Measurements from ENCODE around the gene MIB1.
"Not testable (repeated sequence)": the region's sequence is repeated elsewhere in the genome, so short reads cannot be mapped to it uniquely, and the experiment has no call there.

The MIB1 gene

DNA sequence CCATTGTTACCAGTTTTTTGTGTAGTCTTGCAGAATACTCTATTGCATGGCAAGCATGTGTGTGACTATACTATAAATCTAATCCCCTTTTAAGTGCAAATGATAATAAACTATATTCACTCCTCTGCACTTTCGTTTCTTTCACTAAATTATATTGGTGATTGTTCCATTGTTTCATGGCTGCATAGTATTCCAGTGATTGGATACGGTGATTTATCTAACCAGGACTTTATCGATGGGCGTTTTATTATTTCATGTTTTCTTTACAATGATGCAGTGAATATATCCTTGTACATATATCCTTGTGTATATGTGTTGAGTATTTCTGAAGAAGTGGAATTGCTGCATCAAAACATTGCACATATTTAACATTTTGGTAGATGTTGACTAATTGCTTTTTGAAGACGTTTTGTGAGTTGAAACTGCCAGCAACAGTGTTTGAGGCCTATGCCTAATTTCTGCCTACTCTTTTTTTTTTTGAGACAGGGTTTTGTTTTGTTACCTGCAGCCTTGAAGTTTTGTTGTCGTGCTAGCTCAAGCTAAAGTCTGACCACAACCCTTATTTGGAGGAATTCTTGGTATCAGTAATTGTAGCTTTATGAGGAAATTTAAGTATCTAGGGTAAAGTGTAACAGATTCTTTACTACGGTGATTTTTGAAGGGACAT is 2.7 kb downstream of the MIB1 start:
- DNase-seq (ENCODE audit: low read depth, low spot score): no peak

DNA sequence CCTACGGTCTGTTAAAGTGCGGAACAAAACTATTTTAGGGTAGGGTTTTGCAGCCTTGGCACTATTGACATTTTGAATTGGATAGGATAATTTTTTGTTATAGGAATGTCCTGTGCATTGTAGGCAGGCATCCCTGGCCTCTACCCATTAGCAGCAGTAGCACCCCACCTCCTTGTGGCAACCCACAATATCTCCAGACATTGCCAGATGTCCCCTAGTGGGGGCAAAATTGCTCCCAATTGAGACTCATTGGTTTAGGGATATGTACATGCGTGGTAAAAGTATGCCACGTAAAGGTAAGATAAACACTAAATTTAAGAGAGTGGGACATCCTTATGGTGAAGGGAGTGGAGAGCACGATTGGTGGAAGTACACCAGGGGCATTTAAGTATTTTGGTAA is 4.6 kb downstream of the MIB1 start:
- no peak for DNase-seq (ENCODE audit: low read depth, low spot score)

DNA sequence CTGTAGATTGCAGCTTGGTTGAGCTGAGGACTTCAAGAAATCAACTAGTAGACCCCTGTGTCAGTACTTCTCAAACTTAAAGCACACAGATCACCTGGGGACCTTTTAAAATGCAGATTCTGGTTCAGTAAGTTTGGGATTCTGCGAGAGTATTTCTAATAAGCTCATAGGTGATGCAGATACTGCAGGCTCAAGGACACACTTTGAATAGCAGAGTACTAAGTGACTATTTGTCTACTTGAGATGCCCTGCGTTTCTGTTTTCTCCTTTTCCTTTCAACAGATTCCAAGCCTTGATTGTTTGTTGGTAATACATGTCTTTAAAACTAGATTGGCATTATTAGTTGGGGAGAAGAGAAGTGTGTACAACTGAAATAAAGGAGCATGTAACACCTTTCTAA is 6.7 kb downstream of the MIB1 start:
- no peak for DNase-seq (ENCODE audit: low read depth, low spot score)

DNA sequence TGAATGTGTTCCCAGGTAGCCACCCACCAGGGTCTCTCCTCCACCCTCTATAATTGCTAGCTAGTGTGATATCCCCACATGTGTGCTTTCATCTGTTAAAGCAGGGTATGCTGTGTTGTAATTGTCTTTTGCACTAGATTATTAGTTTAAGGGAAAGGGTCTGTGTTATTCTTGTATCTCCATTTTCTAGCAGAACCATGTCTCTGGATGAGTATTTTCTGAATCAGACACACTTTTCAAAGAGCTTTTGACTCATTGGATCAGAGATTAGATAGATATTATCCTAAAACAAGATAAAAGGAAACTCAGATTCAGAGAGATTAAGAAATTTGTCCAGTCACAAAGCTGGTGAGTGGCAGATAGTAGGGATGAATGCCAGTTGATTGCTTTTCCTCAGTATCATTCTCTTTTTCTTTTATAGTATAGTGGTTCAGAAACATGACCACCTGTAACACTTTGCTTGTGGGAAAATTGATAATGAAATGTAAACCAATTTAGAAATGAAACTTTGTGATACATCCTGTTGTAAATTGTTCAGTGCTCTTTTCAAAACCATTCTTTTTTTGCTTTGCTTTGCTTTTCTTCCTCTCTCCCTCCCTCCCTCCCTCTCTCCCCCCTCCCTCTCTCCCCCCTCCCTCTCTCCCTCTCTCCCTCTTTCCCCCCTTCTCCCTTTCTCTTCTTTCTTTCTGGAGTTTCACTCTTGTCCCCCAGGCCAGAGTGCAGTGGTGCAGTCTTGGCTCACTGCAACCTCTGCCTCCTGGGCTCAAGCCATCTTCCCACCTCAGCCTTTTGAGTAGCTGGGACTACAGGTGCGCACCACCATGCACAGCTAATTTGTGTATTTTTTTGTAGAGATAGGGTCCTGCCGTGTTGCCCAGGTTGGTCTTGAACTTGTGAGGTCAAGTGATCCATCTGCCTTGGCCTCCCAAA is 7.4 kb downstream of the MIB1 start:
- DNase-seq (ENCODE audit: low read depth, low spot score): no peak

DNA sequence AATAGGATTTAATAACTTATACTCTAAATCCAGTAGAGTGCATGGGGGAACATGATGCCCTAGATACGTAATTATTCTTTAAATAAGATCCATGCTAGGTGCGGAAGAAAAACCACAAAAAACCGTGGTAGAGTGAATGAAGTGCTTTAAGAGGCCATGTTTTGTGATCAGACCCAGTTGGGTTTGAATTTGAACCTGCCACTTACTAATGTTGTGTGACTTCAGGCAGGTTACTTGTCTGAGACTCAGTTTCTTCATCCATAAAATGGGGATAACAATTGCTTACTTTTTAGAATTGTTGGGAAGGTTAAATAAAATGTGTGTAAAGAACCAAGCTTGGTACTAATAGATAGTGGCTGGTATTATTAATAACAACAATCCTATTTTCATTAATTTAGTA is 17.2 kb downstream of the MIB1 start:
- no peak for DNase-seq (ENCODE audit: low read depth, low spot score)

DNA sequence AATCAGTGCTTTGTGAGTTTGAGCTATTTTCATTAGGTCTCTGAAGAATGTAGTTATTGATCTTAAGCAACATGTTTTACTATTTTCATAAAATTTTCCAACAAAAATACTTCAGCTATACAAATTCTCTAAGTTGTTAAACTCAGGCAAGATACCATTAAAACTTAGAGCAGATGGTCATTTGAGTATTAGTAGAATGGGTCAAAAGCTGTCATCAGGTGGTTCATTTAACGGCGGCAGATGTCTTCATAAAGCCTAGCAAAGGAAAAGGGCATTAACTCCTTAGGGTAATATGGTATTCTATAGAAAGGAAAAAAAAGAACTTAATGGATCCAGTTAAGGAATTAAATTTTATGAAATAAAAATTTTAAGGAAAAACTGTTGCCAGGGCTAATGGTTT is 19.2 kb downstream of the MIB1 start:
- no peak for DNase-seq (ENCODE audit: low read depth, low spot score)

DNA sequence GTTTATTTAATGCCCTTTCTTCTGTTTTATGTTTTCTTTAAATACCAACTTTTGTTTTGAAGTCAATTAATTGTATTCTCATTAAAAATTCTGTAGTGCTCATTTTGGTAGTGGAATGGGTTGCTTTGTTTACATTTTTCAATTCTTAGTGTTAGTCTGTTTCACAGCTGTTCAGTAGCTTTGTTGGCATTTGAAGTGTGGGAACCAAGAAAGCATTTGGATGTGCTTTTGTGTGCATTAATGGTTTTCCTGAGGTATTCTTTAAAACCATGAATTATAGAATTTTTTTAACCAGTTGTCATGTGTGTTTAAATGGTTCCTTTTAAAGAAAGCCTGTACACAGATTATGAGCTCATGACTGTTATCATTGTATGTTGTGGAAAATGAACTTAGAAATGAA is 19.7 kb downstream of the MIB1 start:
- no peak for DNase-seq (ENCODE audit: low read depth, low spot score)

DNA sequence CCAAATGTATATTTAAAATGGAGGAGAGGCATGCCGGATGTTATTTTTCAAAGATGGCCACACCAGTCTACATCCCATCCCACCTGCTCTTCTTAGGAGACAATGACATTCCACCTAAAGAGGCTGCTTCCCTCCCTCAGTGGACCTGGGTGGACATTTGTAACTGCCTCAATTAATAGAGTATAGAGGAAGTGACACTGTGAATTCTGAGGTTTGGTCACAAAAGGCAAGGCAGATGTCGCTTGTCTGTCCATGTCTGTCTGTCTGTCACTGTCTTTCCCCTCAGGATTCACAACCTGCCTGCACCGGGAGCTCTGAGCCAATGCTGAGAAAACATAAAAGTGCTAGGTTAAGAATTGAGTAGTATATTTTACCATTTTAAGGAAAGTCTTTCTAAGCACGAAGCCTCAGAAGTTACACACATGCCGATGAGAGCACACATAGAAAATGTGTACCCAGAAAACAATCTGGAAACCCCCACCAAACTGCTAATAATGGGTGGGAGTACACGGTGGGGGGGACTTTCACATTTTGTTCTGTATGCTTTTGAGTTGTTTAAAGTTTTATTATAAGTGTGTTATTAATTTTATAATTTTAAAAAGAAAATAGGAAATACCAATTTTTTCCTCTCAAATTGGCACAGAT is 21.0 kb downstream of the MIB1 start:
- no peak for DNase-seq (ENCODE audit: low read depth, low spot score)

DNA sequence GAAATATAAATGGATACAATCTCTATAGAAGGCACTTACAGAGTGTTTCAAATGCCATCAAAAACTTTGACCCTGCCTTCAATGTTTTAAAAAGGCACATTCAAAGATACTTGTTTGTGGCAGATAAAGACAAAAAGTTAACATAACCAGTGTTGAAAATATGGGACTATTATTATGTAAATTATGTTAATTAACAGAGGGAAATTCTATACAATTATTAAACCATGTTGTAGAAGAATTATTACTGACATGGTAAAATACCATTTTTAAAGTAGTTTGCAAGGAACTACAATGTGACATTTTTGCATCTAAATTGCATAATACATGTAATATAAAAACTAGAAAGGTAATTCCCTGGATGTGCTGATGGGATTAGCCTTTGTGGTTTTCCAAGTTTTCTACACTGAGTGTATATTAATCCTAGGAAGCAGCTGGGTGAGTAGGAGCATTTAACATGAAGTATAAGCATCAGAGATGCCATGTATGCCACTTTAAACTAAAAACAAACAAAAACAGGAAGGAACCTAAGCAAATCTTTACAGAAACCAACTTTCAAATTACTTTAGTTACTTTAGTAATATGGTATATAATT is 21.7 kb downstream of the MIB1 start:
- no peak for DNase-seq (ENCODE audit: low read depth, low spot score)

DNA sequence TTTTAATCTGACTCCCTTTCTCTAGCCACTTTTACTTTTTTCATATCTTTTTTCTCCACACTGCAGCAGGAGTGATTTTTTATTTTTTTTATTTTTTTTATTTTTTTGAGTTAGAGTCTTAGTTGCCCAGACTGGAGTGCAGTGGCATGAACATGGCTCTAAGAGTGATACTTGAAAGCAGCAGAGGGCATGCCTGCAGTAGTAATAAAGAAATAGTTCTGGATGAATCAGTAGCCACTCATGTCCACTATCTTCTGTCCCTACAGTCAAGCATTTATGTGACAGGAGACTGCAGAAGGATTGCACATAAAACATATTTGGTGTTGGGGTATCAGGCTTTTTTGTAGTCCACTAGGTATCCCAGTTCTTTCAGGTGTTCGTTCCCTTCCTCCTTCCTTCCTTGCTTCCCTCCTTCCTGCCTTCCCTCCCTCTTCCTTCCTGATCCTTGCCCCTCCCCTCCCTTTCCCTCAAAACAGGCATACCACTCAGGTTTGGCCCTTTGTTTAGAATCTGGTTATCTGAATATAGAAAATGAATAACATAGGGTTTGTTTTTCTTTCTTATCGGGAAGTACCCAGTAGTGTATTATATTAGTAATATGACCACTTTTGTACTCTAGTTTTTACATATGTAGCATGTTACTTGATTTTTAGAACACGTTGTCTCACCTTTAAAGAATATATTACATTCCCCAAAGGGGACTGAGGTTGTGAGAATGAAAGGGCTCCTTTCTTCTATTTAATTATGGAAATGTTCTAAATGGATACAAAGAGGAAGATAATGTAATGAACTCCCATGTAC is 23.5 kb downstream of the MIB1 start:
- no peak for DNase-seq (ENCODE audit: low read depth, low spot score)

DNA sequence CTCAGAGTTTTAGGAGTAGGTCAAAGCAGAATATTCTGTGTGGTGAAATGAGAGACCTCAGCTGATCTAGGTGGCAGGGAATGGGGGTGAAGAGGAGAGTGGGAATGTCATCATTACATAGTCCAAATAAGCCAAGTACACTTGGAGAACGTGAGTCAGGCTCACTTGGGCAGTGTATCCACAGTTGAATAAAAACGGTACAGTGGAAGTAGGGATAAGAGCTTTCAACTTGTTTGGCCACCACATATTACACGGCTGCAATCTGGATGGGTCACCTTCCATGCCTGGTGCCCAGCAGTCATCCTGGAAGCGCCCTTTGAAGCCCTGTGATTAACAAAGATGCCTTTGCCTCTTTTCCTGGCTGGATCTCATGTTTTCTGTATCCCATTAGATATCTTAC is 28.6 kb downstream of the MIB1 start:
- DNase-seq (ENCODE audit: low read depth, low spot score): no peak

DNA sequence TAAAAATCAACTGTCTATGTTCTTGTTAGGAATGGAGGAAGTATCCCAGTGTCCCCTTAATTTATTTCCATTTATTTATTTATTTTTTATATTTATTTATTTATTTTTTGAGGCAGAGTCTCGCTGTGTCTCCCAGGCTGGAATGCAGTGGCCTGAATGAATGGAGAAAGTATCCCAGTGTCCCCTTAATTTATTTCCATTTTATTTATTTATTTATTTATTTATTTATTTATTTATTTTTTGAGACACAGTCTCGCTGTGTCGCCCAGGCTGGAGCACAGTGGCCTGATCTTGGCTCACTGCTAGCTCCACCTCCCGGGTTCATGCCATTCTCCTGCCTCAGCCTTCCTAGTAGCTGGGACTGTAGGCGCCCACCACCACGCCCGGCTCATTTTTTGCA is 34.1 kb downstream of the MIB1 start:
- DNase-seq (ENCODE audit: low read depth, low spot score): no peak

DNA sequence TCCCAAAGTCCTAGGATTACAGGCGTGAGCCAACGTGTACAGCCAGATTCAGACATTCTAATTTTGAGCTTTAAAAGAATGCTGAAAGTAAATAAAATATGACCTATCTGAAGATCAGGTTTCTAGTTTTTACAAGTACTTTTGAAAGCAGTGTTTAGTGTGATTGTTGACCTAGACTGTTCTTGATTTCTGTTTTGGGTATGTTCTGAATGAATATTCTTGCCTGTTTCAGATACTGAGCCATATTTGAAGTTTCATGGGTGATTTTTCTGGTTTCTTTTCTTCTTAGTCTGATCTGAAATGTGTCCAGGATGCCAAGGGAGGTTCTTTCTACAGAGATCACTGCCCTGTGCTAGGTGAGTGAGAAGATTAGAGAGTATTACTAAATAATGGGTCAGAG is 37.2 kb downstream of the MIB1 start:
- DNase-seq (ENCODE audit: low read depth, low spot score): no peak

DNA sequence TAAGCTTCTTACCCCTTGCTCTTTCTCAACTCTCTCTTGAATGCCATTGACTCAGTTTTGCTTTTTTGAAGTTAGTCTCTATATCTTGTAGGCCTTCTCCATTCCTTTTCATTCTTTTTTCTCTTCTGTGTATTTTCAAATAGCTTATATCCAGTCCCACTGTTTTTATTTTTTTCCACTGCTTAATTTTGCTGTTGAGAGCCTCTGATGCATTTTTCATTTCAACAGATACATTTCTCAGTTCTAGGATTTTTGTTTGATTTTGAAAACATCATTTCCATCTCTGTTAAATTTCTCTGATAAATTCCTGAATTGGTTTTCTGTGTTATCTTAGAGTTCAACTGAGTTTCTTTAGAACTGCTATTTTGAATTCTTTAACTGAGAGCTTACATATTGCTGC is 45.9 kb downstream of the MIB1 start:
- DNase-seq (ENCODE audit: low read depth, low spot score): no peak

DNA sequence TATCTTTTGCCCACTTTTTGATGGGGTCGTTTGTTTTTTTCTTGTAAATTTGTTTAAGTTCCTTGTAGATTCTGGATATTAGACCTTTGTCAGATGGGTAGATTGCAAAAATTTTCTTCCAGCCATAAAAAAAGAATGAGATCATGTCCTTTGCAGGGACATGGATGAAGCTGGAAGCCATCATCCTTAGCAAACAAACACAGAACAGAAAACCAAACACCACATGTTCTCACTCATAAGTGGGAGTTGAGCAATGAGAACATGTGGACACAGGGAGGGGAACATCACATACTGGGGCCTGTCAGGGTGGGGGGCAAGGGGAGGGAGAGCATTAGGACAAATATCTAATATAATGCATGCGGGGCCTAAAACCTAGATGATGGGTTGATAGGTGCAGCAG is 55.5 kb downstream of the MIB1 start:
- not testable (repeated sequence) for DNase-seq (ENCODE audit: low read depth, low spot score)

DNA sequence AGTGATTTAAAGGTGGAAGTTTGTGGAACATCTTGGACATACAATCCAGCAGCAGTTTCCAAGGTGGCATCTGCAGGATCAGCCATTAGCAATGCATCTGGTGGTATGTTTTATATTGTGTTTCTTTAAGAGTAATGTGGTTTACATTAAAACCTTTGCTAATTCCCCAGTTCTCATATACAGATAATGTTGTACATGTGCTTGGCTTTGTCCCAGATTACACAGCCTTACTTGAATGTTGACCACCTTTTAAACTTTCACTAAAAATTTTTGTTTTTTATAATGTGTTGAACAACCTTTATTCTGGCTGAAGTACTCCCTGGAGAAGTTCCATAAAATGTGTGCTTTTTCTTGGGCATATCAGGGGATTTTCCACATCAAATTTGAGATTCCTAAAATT is 57.5 kb downstream of the MIB1 start:
- no peak for DNase-seq (ENCODE audit: low read depth, low spot score)

DNA sequence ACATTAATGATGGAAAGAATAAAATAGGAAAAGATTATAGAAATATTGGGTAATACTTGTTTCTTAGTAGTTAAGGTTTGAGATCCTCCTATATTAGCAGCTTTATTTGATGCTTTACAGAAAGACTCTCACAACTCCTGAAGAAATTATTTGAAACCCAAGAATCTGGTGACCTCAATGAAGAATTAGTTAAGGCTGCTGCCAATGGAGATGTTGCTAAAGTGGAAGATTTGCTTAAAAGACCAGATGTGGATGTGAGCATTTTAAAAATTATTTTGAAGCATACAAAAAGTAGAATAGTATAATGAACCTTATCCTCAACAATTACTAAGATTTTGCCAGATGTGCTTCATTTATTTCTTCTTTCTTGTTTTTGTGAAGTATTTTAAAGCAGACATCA is 59.1 kb downstream of the MIB1 start:
- DNase-seq (ENCODE audit: low read depth, low spot score): no peak

DNA sequence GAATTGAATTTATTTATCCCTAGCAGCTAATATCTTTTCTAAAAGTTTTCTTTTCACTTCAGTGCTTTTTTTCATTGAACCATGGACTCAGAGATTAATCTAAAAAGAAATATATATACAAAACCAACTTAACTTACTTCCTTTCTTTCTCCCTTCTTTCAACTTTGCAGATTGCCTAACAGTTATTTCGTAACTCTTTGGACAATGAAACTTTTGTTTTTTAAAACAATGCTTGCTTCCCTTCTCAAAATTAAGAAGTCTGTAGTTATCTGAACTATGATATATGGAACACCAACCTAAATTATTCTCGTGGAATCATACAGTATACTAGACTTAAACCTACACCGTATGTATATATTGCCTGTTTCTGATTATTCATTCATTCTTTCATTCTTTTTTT is 62.9 kb downstream of the MIB1 start:
- no peak for DNase-seq (ENCODE audit: low read depth, low spot score)

DNA sequence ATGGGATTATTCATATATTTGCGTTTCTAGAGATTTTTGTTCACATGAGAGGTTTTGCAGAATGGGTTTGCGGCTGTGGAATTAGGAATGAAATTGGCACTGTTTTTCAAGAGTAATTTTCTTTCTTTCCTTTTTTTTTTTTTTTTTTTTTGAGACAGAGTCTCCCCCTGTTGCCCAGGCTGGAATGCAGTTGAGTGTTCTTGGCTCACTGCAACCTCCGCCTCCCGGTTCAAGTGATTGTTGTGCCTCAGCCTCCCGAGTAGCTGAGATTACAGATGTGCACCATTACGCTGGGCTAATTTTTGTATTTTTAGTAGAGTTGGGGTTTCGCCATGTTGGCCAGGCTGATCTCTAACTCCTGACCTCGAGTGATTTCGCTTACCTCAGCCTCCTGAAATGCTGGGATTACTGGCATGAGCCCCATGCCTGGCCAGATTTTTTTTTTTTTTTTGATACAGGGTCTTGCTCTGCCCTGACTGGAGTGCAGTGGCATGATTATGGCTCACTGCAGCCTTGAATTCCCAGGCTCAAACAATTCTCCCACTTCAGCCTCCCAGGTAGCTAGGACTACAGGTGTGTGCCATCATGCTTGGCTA is 65.3 kb downstream of the MIB1 start:
- no peak for DNase-seq (ENCODE audit: low read depth, low spot score)

DNA sequence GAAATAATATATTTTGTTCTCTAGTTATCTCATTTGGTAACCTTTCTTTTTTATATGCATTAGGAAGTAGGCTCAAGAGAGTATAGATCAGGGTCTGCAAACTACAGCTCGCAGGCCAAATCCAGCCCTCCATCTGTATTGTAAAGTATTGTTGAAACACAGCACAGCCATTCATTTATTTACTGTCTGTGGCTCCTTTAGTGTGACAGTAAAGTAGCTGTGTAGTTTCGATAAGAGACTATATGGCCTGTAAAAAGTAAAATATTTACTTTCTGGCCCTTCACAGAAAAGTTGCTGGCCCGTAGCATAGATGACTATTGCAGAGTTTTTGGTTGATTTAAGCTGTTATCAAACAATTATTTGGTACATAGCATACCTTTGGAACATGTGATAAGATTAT is 67.6 kb downstream of the MIB1 start:
- DNase-seq (ENCODE audit: low read depth, low spot score): no peak

DNA sequence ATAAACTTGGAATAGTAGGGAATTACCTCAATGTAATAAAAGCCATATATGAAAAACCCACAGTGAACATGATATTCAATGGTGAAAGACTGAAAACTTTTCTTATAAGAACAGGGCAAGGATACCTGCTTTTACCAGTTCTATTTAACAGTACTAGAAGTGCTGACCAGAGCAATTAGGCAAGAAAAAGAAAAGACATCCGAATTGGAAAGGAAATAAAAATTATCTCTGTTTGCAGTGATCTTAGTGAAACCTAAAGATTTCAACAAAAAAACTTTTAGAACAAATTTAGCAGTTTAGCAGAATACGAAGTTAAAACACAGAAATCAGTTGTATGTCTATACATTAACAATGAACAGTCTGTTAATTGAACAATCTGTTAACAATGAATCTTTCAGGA is 69.1 kb downstream of the MIB1 start:
- no peak for DNase-seq (ENCODE audit: low read depth, low spot score)
